HG02840 (cell line): ENCODE measurements around the gene SCN3A.

ENCODE experiments used
- ATAC-seq: cut with Tn5 transposase; IDR thresholded peaks from one replicate; pipeline ENCODE4 v1.9.1; 2021; ENCODE audit warnings: mild to moderate bottlenecking, moderate library complexity, moderate number of reproducible peaks; ENCODE audit not compliant: unreplicated experiment, low FRiP score

The SCN3A gene

DNA sequence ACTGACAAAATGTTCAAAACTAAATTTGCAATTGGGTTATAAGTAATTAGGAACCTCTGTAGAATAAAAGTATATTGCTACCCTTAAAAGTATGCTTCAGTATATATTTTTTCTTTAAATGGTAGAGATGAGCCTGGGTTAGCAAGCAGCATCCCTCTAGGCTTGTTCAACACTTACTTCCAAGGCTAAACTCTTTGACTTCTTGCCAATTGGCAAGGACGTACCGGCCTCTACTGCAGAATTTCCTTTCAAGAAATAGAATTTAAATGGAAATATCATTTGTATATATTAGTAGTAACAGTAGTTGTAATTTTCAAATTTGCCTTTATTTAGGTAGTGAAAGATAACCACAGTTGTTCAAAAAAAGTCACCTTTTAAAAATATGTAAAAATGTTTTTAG, 143.4 kb downstream of the SCN3A start:
- no peak for ATAC-seq

GRCh38 chr2:165058476-165059265, 145.2 kb downstream of the SCN3A start:
- ATAC-seq: no peak

DNA sequence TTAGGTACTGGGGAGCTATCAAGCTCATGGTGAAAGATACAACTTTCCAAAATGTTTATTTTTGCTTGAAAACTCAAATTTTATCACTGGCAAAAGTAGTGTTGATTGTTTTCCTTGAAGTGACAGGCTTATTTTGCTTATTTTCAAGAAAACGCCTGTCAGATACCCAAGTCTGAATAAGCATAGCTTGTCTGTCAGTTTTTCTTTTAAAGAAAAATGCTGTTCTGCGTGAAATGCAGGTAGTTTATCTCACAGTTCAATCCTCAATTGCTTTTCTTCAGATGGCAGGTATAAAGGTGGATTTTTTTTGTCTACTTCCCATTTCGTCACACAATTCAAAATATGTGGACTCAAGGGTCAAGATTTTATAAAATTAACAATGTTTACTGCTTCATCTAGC, 145.9 kb downstream of the SCN3A start:
- ATAC-seq: no peak

DNA sequence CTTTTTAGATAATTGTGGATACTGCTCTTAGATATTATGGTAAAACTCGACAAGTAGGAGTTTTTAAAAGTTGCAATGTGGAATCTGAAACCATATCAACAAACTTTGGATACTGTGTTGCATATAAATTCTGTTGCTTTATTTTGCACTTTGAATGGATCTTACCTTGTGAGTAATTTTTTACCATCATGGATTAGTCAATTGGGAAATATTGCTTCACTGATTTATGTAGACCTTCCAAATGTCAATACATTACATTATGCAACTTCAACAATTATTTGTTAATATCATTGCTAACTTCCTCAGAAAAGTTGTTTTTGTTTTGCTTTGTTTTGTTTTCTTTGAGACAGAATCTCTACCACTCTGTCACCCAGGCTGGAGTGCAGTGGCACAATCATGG, 146.5 kb downstream of the SCN3A start:
- no peak for ATAC-seq

- ATAC-seq: no peak
These were observed 147.3 kb downstream of the SCN3A start for GRCh38 chr2:165056564-165056963.

- no peak for ATAC-seq
These were observed 148.6 kb downstream of the SCN3A start for GRCh38 chr2:165055082-165055851.

GRCh38 chr2:165054652-165055051, 149.2 kb downstream of the SCN3A start:
- ATAC-seq: no peak

GRCh38 chr2:165044505-165045303, 159.1 kb downstream of the SCN3A start:
- ATAC-seq: no peak
